ENCODE data around the gene EXOSC5. TPM values are rescaled to one million over a fixed set of nuclear protein-coding genes. Genes with fewer than 3 reads are reported as not detected.

The EXOSC5 gene
- total and polyA plus RNA-seq, 2 donors (not counting 1 experiment from before 2014, with no cell fraction given), result 14.1 to 41.4 TPM

GRCh38 chr19:41366089-41366488, 31.1 kb downstream of the EXOSC5 start:
- Histone ChIP-seq H3K79me2 (ENCODE audit: control insufficient read depth, insufficient read depth, low read length) (peaks cover 45% of the 10 kb centered on the region), H3K36me3 (replicated peaks in 1 of 2; ENCODE audit: control extremely low read depth in 1 of 2, control insufficient read depth in 1 of 2, extremely low read depth in 1 of 2, insufficient read depth in 2 of 2, low read length in 1 of 2) (peaks cover 0 to 2% of the 10 kb centered on the region in 2 experiments), H3K9me3 (ENCODE audit: control extremely low read depth in 1 of 3, control insufficient read depth in 2 of 3, insufficient read depth in 1 of 3, low read length in 2 of 3) (no peaks in the 10 kb centered on the region), H3K9ac (ENCODE audit: low read length) (no peak overlapping the region), H3K4me3 (ENCODE audit: control extremely low read depth in 1 of 5, extremely low read depth in 1 of 5, insufficient read depth in 1 of 5, low read depth in 2 of 5, low read length in 4 of 5) (no peak overlapping the region), H4K20me1 (ENCODE audit: control insufficient read depth, insufficient read depth, low read length, poor library complexity, severe bottlenecking) (no peaks in the 10 kb centered on the region), H3K27me3 (replicated peaks in 1 of 4; ENCODE audit: control extremely low read depth in 1 of 4, control insufficient read depth in 3 of 4, insufficient read depth in 4 of 4, low read length in 3 of 4) (no peaks in the 10 kb centered on the region), H3K4me2 (replicated peaks; ENCODE audit: low read depth, low read length, poor library complexity, severe bottlenecking) (no peak overlapping the region), H3K27ac (ENCODE audit: low read length in 2 of 2) (no peak overlapping the region), H3K4me1 (ENCODE audit: control insufficient read depth in 2 of 2, insufficient read depth in 2 of 2, low read length in 2 of 2) (peaks cover 12 to 24% of the 10 kb centered on the region in 2 donors), H2AFZ (ENCODE audit: insufficient read depth, low read depth, low read length, poor library complexity, severe bottlenecking) (no peak overlapping the region)
- ATAC-seq (ENCODE audit: low read depth) (no peak), DNase-seq (no peak)
- peaks cover 27% of the 10 kb centered on the region for H3K4me1 Mint-ChIP-seq
- POLR2A ChIA-PET, result interaction anchor here (0.6 to 1.2 kb wide), 3 partner anchors 30 to 103 kb away, joined by 5 to 15 read pairs (median 7); no protein-coding TSS in a partner anchor
- intact Hi-C loops (cut with micrococcal nuclease), result no loop called here
- H3K9me3 Mint-ChIP-seq (ENCODE audit: insufficient read depth), result no peaks in the 10 kb centered on the region
- CTCF ChIA-PET, result interaction anchor here (0.6 to 4.7 kb wide), 6 partner anchors 11 to 335 kb away, joined by 3 to 64 read pairs (median 4); partner anchors contain the start of gene TGFB1
- WGBS (ENCODE audit: insufficient coverage), result 100% methylated on average over 1 of the region's 1 CpG
- H3K27ac Mint-ChIP-seq, result peak overlapping the region; percentile 43
- TF ChIP-seq, protein P1, sequence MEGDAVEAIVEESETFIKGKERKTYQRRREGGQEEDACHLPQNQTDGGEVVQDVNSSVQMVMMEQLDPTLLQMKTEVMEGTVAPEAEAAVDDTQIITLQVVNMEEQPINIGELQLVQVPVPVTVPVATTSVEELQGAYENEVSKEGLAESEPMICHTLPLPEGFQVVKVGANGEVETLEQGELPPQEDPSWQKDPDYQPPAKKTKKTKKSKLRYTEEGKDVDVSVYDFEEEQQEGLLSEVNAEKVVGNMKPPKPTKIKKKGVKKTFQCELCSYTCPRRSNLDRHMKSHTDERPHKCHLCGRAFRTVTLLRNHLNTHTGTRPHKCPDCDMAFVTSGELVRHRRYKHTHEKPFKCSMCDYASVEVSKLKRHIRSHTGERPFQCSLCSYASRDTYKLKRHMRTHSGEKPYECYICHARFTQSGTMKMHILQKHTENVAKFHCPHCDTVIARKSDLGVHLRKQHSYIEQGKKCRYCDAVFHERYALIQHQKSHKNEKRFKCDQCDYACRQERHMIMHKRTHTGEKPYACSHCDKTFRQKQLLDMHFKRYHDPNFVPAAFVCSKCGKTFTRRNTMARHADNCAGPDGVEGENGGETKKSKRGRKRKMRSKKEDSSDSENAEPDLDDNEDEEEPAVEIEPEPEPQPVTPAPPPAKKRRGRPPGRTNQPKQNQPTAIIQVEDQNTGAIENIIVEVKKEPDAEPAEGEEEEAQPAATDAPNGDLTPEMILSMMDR (IDR thresholded peaks at IDR 0.05), result peak; percentile 28
- no peak for TF ChIP-seq EZH2 (IDR thresholded peaks at IDR 0.05; ENCODE audit: borderline replicate concordance, insufficient read depth, low read depth, low read length, poor library complexity, severe bottlenecking)
- H3K4me3 Mint-ChIP-seq, result peak overlapping the region; percentile 52
- no peaks in the 10 kb centered on the region for H3K27me3 Mint-ChIP-seq
